GM23338 (cell line): ENCODE results near the gene CHRDL2. TPM values are rescaled to one million over a fixed set of nuclear protein-coding genes. Genes with fewer than 3 reads are reported as not detected.
"Not testable (repeated sequence)": the region's sequence is repeated elsewhere in the genome, so short reads cannot be mapped to it uniquely, and the experiment has no call there.

Source experiments
- ATAC-seq: fragments of 200-7000 bp; cut with Tn5 transposase; 3 replicates; pipeline ENCODE4 v1.9.1; 2020
- DNase-seq: peaks from one replicate; pipeline ENCODE4 v3.0.0-alpha.2; 2015; ENCODE audit warnings: low spot score
- H2AFZ ChIP-seq: fragments of 200-600 bp; sonication (generic); 2 replicates; pipeline ENCODE4 v1.8.0; 2016; ENCODE audit warnings: antibody characterized with exemption, mild to moderate bottlenecking, moderate library complexity
- H3F3A ChIP-seq: fragments of 200-600 bp; sonication (generic); replicated peaks from 2 replicates; pipeline ENCODE4 v1.8.0; 2017; ENCODE audit warnings: antibody characterized with exemption, mixed run types, low read depth
- H3K27ac ChIP-seq: fragments of 200-600 bp; sonication (generic); 2 replicates; pipeline ENCODE4 v1.6.1; 2016; ENCODE audit warnings: low read depth
- H3K27me3 ChIP-seq: fragments of 200-600 bp; sonication (generic); 2 replicates; pipeline ENCODE4 v1.8.0; 2016; ENCODE audit warnings: mild to moderate bottlenecking, mixed run types, moderate library complexity; ENCODE audit not compliant: insufficient read depth
- H3K36me3 ChIP-seq: fragments of 200-600 bp; sonication (generic); 2 replicates; pipeline ENCODE4 v1.8.0; 2016; ENCODE audit warnings: mild to moderate bottlenecking; ENCODE audit not compliant: insufficient read depth
- H3K4me1 ChIP-seq: fragments of 200-600 bp; sonication (generic); 2 replicates; pipeline ENCODE4 v1.8.0; 2016; ENCODE audit warnings: mild to moderate bottlenecking, moderate library complexity; ENCODE audit not compliant: insufficient read depth
- H3K4me2 ChIP-seq: fragments of 200-600 bp; sonication (generic); 2 replicates; pipeline ENCODE4 v1.7.1; 2017; ENCODE audit warnings: mixed run types
- H3K4me3 ChIP-seq: fragments of 200-600 bp; sonication (generic); 2 replicates; pipeline ENCODE4 v1.6.1; 2016; ENCODE audit warnings: mixed run types
- H3K79me2 ChIP-seq: fragments of 200-600 bp; sonication (generic); replicated peaks from 2 replicates; pipeline ENCODE4 v1.8.0; 2017; ENCODE audit warnings: mild to moderate bottlenecking; ENCODE audit not compliant: insufficient read depth
- H3K9me2 ChIP-seq: fragments of 200-600 bp; sonication (generic); 2 replicates; pipeline ENCODE4 v1.8.0; 2017; ENCODE audit not compliant: insufficient read depth
- H4K20me1 ChIP-seq: fragments of 200-600 bp; sonication (generic); replicated peaks from 2 replicates; pipeline ENCODE4 v1.8.0; 2017; ENCODE audit warnings: mild to moderate bottlenecking; ENCODE audit not compliant: insufficient read depth
- H3K27ac Mint-ChIP-seq: 2 replicates; pipeline ENCODE4 v1.8.0; 2020; ENCODE audit warnings: inconsistent platforms, mild to moderate bottlenecking, moderate library complexity, mixed read lengths
- H3K27me3 Mint-ChIP-seq: 3 replicates; pipeline ENCODE4 v1.8.0; 2022; ENCODE audit warnings: low read depth, mild to moderate bottlenecking, moderate library complexity, mixed read lengths, inconsistent platforms; ENCODE audit not compliant: insufficient read depth, poor library complexity
- H3K36me3 Mint-ChIP-seq: 3 replicates; pipeline ENCODE4 v1.8.0; 2021; ENCODE audit warnings: low read depth, mild to moderate bottlenecking, inconsistent platforms, moderate library complexity, mixed read lengths
- H3K4me1 Mint-ChIP-seq: 3 replicates; pipeline ENCODE4 v1.8.0; 2020; ENCODE audit warnings: mild to moderate bottlenecking, inconsistent platforms, mixed read lengths
- H3K4me3 Mint-ChIP-seq: 3 replicates; pipeline ENCODE4 v1.8.0; 2021; ENCODE audit warnings: moderate library complexity, mild to moderate bottlenecking, inconsistent platforms, mixed read lengths
- H3K9me3 Mint-ChIP-seq: 3 replicates; pipeline ENCODE4 v1.8.0; 2020; ENCODE audit warnings: moderate library complexity, mild to moderate bottlenecking, inconsistent platforms, mixed read lengths
- CREB1 ChIP-seq: fragments of 250-450 bp; sonication (Bioruptor Pico); IDR thresholded peaks from 2 replicates; pipeline ENCODE4 v1.5.0; 2020; ENCODE audit warnings: low read depth, mild to moderate bottlenecking, moderate library complexity
- EZH2 ChIP-seq: fragments of 200-600 bp; sonication (generic); IDR thresholded peaks from one replicate; pipeline ENCODE4 v1.8.0; 2017; ENCODE audit warnings: antibody characterized with exemption, mild to moderate bottlenecking, low read depth; ENCODE audit not compliant: unreplicated experiment
- EZH2phosphoT487 ChIP-seq: fragments of 200-600 bp; sonication (generic); IDR thresholded peaks from one replicate; pipeline ENCODE4 v1.8.1; 2018; ENCODE audit warnings: antibody characterized with exemption; ENCODE audit not compliant: unreplicated experiment
- JUNB ChIP-seq: IDR thresholded peaks from one replicate; pipeline ENCODE4 v1.6.1; 2016; ENCODE audit warnings: antibody characterized with exemption; ENCODE audit not compliant: unreplicated experiment
- NANOG ChIP-seq: IDR thresholded peaks from 2 replicates; pipeline ENCODE4 v1.6.1; 2016; ENCODE audit warnings: antibody characterized with exemption, borderline replicate concordance
- STAT1 ChIP-seq: IDR thresholded peaks from one replicate; pipeline ENCODE4 v1.6.1; 2016; ENCODE audit warnings: antibody characterized with exemption; ENCODE audit not compliant: unreplicated experiment
- ZNF114 ChIP-seq: fragments of 250-450 bp; sonication (Bioruptor Pico); IDR thresholded peaks from 2 replicates; pipeline ENCODE4 v1.5.0; 2020; ENCODE audit warnings: mild to moderate bottlenecking, moderate library complexity
- ZNF331 ChIP-seq: fragments of 250-450 bp; sonication (Bioruptor Pico); IDR thresholded peaks from 2 replicates; pipeline ENCODE4 v1.5.0; 2020; ENCODE audit warnings: low read depth, mild to moderate bottlenecking, moderate library complexity
- ZNF462 ChIP-seq: fragments of 250-450 bp; sonication (Bioruptor Pico); IDR thresholded peaks from 2 replicates; pipeline ENCODE4 v1.5.0; 2020; ENCODE audit warnings: mild to moderate bottlenecking, moderate library complexity
- polyA plus RNA-seq: library from polyadenylated mRNA; unstranded; fragments of >200 nt; fragmentation: Nextera tagmentation; extraction: Ambion mirVana; gene quantifications from 2 replicates; pipeline ENCODE4 v1.2.1, GENCODE V29; 2016
- total RNA-seq: library from RNA; depleted of rRNA; stranded (reverse); fragments of >200 nt; shearing (Covaris generic); gene quantifications from 2 replicates; pipeline ENCODE4 v1.2.3, GENCODE V29; 2014

CHRDL2 gene
- total and polyA plus RNA-seq, 2 experiments from 2014 or later: 0.21 TPM; not detected in 1

DNA sequence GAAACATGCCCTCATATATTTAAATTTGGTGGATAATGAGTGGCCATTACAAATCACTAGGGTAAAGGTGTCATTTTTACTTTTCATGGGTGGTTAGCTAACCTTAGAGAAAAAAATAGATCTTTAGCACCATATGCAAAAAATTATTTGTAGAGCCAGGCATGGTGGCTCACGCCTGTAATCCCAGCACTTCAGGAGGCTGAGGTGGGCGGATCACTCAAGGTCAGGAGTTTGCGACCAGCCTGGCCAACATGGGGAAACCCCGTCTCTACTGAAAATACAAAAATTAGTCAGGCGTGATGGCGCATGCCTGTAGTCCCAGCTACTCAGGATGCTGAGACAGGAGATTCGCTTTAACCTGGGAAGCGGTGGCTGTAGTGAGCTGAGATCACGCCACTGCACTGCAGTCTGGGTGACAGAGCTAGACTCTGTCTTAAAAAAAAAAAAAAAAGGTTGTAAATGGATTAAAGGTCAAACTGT is 37.0 kb upstream of the CHRDL2 start:
- not testable (repeated sequence) for H3K9me2 ChIP-seq, H3K27ac Mint-ChIP-seq, H3K4me2 ChIP-seq, H3F3A ChIP-seq, H3K4me3 Mint-ChIP-seq, H3K9me3 Mint-ChIP-seq, H3K4me3 ChIP-seq, H3K36me3 Mint-ChIP-seq, ATAC-seq, H3K36me3 ChIP-seq, H3K4me1 ChIP-seq, H3K4me1 Mint-ChIP-seq, H3K27ac ChIP-seq, H2AFZ ChIP-seq, DNase-seq, H3K27me3 Mint-ChIP-seq, H3K27me3 ChIP-seq
- peaks cover 62% of the 10 kb centered on the region for H3K79me2 ChIP-seq
- 0 out of 2 replicates have a peak, but pooled peaks cover 11% of the 10 kb centered on the region for H4K20me1 ChIP-seq

GRCh38 chr11:74766905-74767304 is 35.7 kb upstream of the CHRDL2 start:
- H3K79me2 ChIP-seq: peaks cover 65% of the 10 kb centered on the region
- H3K4me2 ChIP-seq: no peak overlapping the region
- no peak overlapping the region for H3K4me3 Mint-ChIP-seq
- no peaks in the 10 kb centered on the region for H3K27me3 Mint-ChIP-seq
- H3F3A ChIP-seq: no peaks in the 10 kb centered on the region
- ATAC-seq (no peak), DNase-seq (no peak)
- no peaks in the 10 kb centered on the region for H3K27me3 ChIP-seq
- no peak overlapping the region for H2AFZ ChIP-seq
- TF ChIP-seq EZH2phosphoT487 (no peak), CREB1 (CRISPR knock-in tag) (no peak), EZH2 (no peak), ZNF331 (no peak), ZNF114 (CRISPR knock-in tag) (no peak)
- H3K4me1 ChIP-seq: no peaks in the 10 kb centered on the region
- no peaks in the 10 kb centered on the region; the same call in 1 of the 2 replicates for H3K36me3 ChIP-seq
- no peak overlapping the region for H3K27ac ChIP-seq
- H3K36me3 Mint-ChIP-seq: 0 out of 3 replicates have a peak, but pooled peaks cover 5% of the 10 kb centered on the region
- no peak overlapping the region for H3K27ac Mint-ChIP-seq
- H3K9me3 Mint-ChIP-seq: no peaks in the 10 kb centered on the region
- H3K9me2 ChIP-seq: no peaks in the 10 kb centered on the region
- 0 out of 2 replicates have a peak, but pooled peaks cover 11% of the 10 kb centered on the region for H4K20me1 ChIP-seq
- no peak overlapping the region for H3K4me3 ChIP-seq
- peaks cover 3% of the 10 kb centered on the region; the same call in 2 of the 3 replicates for H3K4me1 Mint-ChIP-seq

DNA sequence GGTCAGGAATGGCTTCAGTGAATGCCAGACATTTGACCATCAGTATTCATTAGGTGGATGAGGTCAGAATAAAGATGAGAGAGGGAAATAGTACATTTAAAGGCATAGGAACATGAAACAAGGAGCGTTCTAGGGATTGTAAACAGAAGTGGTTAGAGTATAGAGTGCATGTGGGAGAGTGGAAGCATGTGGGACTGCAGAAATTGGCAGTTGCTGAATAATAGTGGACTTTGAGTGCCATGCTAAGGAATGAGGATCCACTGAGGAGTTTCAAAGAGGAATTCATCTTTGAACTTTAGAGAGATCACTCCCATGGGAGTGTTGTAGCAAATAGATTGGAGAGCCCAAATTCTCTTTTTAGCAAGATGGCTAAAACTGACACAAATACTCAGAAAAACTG is 25.3 kb upstream of the CHRDL2 start:
- Histone ChIP-seq H3K4me3 (no peak overlapping the region), H3K36me3 (no peaks in the 10 kb centered on the region), H3K4me2 (0 out of 2 replicates have a peak overlapping the region, but pooled peaks have one; percentile 62), H3K27me3 (no peaks in the 10 kb centered on the region), H3K4me1 (peaks cover 17% of the 10 kb centered on the region), H3K79me2 (peaks cover 56% of the 10 kb centered on the region), H3K27ac (no peak overlapping the region), H3K9me2 (no peaks in the 10 kb centered on the region), H2AFZ (no peak overlapping the region), H4K20me1 (no peaks in the 10 kb centered on the region; the same call in 1 of the 2 replicates), H3F3A (no peaks in the 10 kb centered on the region)
- Mint-ChIP-seq H3K4me3 (no peak overlapping the region), H3K4me1 (peaks cover 22% of the 10 kb centered on the region), H3K27me3 (no peaks in the 10 kb centered on the region), H3K36me3 (peaks cover 5% of the 10 kb centered on the region), H3K9me3 (peaks cover 5% of the 10 kb centered on the region; the same call in 1 of the 3 replicates), H3K27ac (no peak overlapping the region)
- DNase-seq (no peak), ATAC-seq (no peak)
- TF ChIP-seq EZH2 (no peak), CREB1 (CRISPR knock-in tag) (no peak), ZNF462 (no peak), JUNB (no peak), EZH2phosphoT487 (no peak), ZNF331 (no peak), STAT1 (no peak), ZNF114 (CRISPR knock-in tag) (no peak), NANOG (no peak)
